Activated CD4-positive, alpha-beta memory T cell treated with anti-CD3 and anti-CD28 coated beads, Interleukin-2, amount 10 ng/mL, durations not matched to agents 7 days and 5 days (primary cell): ENCODE data around the gene GOLGA6L2. TPM values are rescaled to one million over a fixed set of nuclear protein-coding genes. Genes with fewer than 3 reads are reported as not detected.

Source experiments
- CTCF ChIA-PET: fragments of 350-600 bp; sonication (Branson Sonifier 250); formaldehyde crosslinking; loops from one replicate; lab custom pipeline; 2021; ENCODE audit warnings: antibody characterized with exemption, inconsistent platforms; lab: Charles Lee
- POLR2A ChIA-PET: fragments of 350-600 bp; sonication (Branson Sonifier 250); formaldehyde crosslinking; loops from one replicate; lab custom pipeline; 2021; ENCODE audit warnings: antibody characterized with exemption; lab: Charles Lee
- DNase-seq: peaks from one replicate; pipeline ENCODE4 v3.0.0-alpha.2; 2020
- H3K27ac Mint-ChIP-seq: one replicate; pipeline ENCODE4 v1.8.0; 2021; ENCODE audit warnings: mild to moderate bottlenecking, mixed read lengths
- H3K27me3 Mint-ChIP-seq: one replicate; pipeline ENCODE4 v1.8.0; 2021; ENCODE audit warnings: mixed read lengths
- H3K36me3 Mint-ChIP-seq: one replicate; pipeline ENCODE4 v1.8.0; 2021; ENCODE audit warnings: low read depth, mixed read lengths
- H3K4me1 Mint-ChIP-seq: one replicate; pipeline ENCODE4 v1.8.0; 2021; ENCODE audit warnings: mixed read lengths
- H3K4me3 Mint-ChIP-seq: one replicate; pipeline ENCODE4 v1.8.0; 2021; ENCODE audit warnings: mild to moderate bottlenecking, mixed read lengths
- H3K9me3 Mint-ChIP-seq: one replicate; pipeline ENCODE4 v1.8.0; 2021; ENCODE audit warnings: mixed read lengths
- total RNA-seq, 2 experiments: library from RNA; stranded (reverse); gene quantifications; one replicate each; pipeline ENCODE4 v1.2.3, GENCODE V29; 2021

GOLGA6L2 gene
- total RNA-seq, 2 experiments from 2014 or later = not detected

- ChIA-PET CTCF (no interaction called here), POLR2A (no interaction called here)
- Mint-ChIP-seq H3K9me3 (no peaks in the 10 kb centered on the region), H3K4me1 (no peaks in the 10 kb centered on the region), H3K27me3 (no peaks in the 10 kb centered on the region), H3K4me3 (no peak overlapping the region), H3K36me3 (no peaks in the 10 kb centered on the region), H3K27ac (no peak overlapping the region)
- DNase-seq = no peak
These were observed 51.2 kb downstream of the GOLGA6L2 start for GRCh38 chr15:23395832-23396231.

- POLR2A ChIA-PET = no interaction called here
- H3K36me3 Mint-ChIP-seq = no peaks in the 10 kb centered on the region
- H3K27me3 Mint-ChIP-seq = no peaks in the 10 kb centered on the region
- CTCF ChIA-PET = no interaction called here
- no peak overlapping the region for H3K4me3 Mint-ChIP-seq
- no peak overlapping the region for H3K27ac Mint-ChIP-seq
- no peaks in the 10 kb centered on the region for H3K9me3 Mint-ChIP-seq
- no peaks in the 10 kb centered on the region for H3K4me1 Mint-ChIP-seq
- no peak for DNase-seq
These were observed 51.9 kb downstream of the GOLGA6L2 start for GRCh38 chr15:23395030-23395692.

Other genes with a start within 250 kb of the GOLGA6L2 start
- gene GOLGA6L26, start 113.0 kb downstream of the GOLGA6L2 start, total RNA-seq = not detected
- under 1 TPM; 0.33 to 0.38 TPM for gene GOLGA8S, start 92.5 kb downstream of the GOLGA6L2 start, total RNA-seq
- gene MKRN3, start 118.4 kb upstream of the GOLGA6L2 start, total RNA-seq = 1 to 10 TPM; 4.4 to 5.0 TPM
- gene MAGEL2, start 200.6 kb upstream of the GOLGA6L2 start, total RNA-seq = not detected
- gene NDN, start 240.1 kb upstream of the GOLGA6L2 start, total RNA-seq = 1 to 10 TPM; 1.7 to 2.8 TPM